Amygdala (tissue), 56 donors: Measurements from ENCODE around the gene ARHGAP42.
"Not testable (repeated sequence)": the region's sequence is repeated elsewhere in the genome, so short reads cannot be mapped to it uniquely, and the experiment has no call there.

Experiments
- DNase-seq, 56 donors: peaks; one replicate each; lab custom pipeline; 2025; lab: John Stamatoyannopoulos, UW

The ARHGAP42 gene

GRCh38 chr11:100861212-100861611 lies 174.1 kb downstream of the ARHGAP42 start:
- DNase-seq, result no peak

GRCh38 chr11:100863080-100863581 lies 176.0 kb downstream of the ARHGAP42 start:
- DNase-seq, result no peak

GRCh38 chr11:100865443-100866065 lies 178.5 kb downstream of the ARHGAP42 start:
- DNase-seq, result no peak

- DNase-seq, result no peak
Observed at GRCh38 chr11:100866453-100866852, 179.4 kb downstream of the ARHGAP42 start.

DNA sequence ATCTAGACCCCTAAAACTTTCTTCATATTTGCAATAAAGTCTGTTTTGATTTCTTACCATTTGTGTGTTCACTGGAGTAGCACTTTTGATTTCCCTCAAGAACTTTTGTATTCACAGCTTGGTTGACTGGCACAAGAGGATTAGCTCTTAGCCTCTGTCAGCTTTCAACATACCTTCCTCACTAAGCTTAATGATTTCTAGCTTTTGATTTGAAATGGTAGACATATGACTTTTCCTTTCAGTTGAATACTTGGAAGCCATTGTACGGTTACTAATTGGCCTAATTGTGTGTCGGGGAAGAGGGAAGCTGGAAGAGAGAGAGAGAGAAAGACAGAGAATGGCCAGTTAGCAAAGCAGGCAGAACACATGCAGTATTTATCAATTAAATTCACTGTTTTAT lies 180.5 kb downstream of the ARHGAP42 start:
- DNase-seq, result no peak

- DNase-seq, result no peak
Observed at GRCh38 chr11:100869328-100869727, 182.2 kb downstream of the ARHGAP42 start.

DNA sequence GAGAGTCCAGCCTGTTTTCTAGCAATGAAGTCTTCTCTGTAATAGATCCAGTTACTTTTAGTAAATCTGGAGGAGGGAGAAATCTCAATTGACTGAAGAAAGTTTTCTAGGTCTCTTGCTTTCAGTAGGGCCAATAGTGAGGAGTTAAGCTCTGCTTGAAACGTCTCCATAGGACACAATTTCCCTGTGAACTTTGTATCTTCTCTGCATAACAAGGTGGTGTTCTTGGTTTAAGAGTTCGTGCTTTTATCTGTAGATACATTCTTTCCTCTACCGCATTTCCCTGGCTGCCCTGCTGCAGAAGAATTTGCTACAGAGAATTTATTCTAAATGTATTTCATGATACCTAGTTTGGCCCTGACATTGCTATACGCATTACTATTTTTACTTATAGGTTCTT lies 183.1 kb downstream of the ARHGAP42 start:
- no peak for DNase-seq

- DNase-seq, result no peak
Observed at GRCh38 chr11:100872951-100873740, 186.1 kb downstream of the ARHGAP42 start.

DNA sequence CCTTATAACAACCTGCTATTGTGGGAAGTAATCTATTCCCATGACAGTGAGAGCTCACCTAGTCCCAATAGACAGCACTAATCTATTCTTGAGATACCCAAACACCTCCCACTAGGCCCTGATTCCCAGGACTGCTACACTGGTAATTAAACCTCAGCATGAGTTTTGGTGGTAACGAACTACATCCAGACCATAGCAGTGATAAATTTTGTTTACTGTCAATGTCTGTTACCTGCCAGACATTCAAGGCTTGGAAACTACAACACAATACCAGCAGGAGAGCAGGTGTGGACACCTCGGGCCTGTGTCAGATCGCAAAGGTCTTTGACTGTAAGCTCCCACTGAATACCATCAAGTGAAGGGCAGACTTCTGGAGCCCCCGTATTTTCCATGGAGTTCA lies 187.1 kb downstream of the ARHGAP42 start:
- DNase-seq, result no peak

GRCh38 chr11:100875521-100875869 lies 188.4 kb downstream of the ARHGAP42 start:
- no peak for DNase-seq

DNA sequence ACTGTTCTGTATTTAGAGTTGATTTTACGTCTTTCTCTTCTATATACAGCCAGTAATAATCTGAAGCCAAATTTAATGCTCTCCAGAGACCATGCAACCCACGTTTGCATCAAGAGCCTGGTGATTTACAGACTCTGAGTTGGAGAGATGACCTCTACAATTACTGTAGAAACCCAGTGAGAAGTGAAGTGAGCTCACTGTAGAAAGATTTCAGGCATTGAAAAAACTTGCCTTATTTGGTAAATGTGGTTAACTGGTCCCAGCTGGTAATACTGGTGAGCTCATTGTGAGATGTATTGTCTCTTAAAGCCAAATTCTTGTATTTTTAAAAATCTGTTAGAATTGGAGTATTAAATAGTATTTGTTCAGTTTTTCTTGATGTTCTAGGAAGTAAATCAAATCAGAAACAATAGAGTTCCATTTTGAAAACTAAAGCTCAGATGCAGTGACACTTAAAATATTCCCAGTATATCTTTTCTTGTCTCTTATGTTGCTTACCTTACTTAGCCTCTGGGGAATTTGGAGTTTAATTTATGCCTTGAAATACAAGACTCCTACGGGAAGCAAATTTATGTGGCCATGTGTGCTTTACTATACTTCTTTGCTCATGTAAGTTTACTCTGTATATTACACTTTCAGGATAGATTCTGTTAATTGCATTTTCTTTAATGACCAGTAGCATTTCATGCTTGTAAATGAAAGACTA lies 189.9 kb downstream of the ARHGAP42 start:
- DNase-seq, result no peak

GRCh38 chr11:100878474-100878873 lies 191.4 kb downstream of the ARHGAP42 start:
- DNase-seq, result no peak

GRCh38 chr11:100882957-100883356 lies 195.9 kb downstream of the ARHGAP42 start:
- no peak for DNase-seq

GRCh38 chr11:100883830-100884229 lies 196.7 kb downstream of the ARHGAP42 start:
- no peak for DNase-seq

- DNase-seq, result no peak
Observed at GRCh38 chr11:100887659-100888058, 200.6 kb downstream of the ARHGAP42 start.

GRCh38 chr11:100888836-100889235 lies 201.7 kb downstream of the ARHGAP42 start:
- no peak for DNase-seq

DNA sequence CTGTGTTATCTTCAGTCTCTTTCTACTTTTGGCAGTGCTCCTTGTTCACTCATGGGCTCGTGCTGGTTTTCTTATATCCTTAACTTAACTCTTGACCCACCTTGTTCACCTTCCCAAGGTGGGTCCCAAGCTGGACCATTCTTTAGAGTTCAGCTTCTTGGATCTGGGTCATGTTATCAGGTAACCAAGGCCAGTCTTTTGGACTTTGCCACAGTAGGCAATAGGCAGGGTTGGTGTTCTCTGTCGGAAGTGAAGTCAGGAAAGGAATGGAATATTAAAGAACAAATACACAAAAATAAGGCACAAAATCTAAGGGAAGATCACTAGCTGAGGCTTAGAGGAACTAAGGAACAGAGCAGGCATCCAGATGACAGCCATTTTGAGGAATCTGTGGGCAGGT lies 202.7 kb downstream of the ARHGAP42 start:
- no peak for DNase-seq

DNA sequence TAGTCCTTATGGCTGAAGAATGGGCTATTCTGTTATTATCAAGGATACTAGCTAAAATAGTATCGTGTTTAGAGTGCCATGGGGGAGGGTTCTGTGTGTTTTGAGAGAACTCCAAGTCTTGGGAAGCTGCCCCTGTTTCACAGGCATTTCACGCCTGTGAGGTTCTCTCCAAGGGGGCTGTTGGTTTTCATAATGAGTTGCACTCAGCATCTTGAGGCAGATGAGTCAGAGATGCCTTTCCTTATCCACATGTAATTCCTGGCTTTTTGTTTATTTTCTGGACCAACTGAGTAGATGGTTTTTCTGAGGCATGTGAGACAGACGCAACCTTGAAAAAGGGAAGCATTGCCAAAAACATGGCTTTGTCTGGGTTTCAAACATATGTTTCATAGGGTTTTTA lies 203.7 kb downstream of the ARHGAP42 start:
- peak in 1 of 56 donors; percentile 0 for DNase-seq

- DNase-seq, result no peak
Observed at GRCh38 chr11:100892886-100893285, 205.8 kb downstream of the ARHGAP42 start.

DNA sequence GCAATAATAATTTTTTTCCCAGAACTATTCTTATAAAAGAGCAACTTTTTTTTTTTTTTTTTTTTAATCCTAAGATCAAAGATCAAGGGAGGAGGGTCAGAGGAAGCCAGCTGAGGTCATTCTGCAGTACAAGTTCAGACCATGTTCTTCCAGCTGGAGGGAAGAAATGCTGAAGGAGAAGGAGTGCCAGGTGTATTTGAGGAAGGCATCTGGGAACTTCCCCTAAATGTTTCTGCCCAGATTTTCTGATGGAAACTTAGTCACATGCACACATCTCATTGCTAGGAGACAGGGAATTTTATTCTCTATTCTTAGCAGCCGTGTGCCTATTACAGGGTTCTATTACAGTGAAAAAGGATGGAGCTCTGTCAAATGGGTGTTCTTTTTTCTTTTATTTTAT lies 208.4 kb downstream of the ARHGAP42 start:
- no peak for DNase-seq

GRCh38 chr11:100895976-100896375 lies 208.9 kb downstream of the ARHGAP42 start:
- not testable (repeated sequence) for DNase-seq
